Smooth muscle cell (in vitro differentiated cells): ENCODE measurements around the gene SEC14L1. TPM values are rescaled to one million over a fixed set of nuclear protein-coding genes. Genes with fewer than 3 reads are reported as not detected.

Source experiments
- DNase-seq: peaks from one replicate; lab custom pipeline; 2025; ENCODE audit not compliant: unreplicated experiment; lab: John Stamatoyannopoulos, UW
- H2AFZ ChIP-seq: fragments of 200-600 bp; sonication (generic); 2 replicates; pipeline ENCODE4 v1.6.0; 2016; ENCODE audit warnings: antibody characterized with exemption, low read depth, mild to moderate bottlenecking
- H3F3A ChIP-seq: fragments of 200-600 bp; sonication (generic); 2 replicates; pipeline ENCODE4 v1.6.0; 2017; ENCODE audit warnings: antibody characterized with exemption, low read depth
- H3K27ac ChIP-seq: fragments of 200-600 bp; sonication (generic); 2 replicates; pipeline ENCODE4 v1.5.1; 2016; ENCODE audit warnings: low read depth, mild to moderate bottlenecking
- H3K27me3 ChIP-seq: fragments of 200-600 bp; sonication (generic); 2 replicates; pipeline ENCODE4 v1.6.1; 2016; ENCODE audit warnings: low read depth, mild to moderate bottlenecking
- H3K36me3 ChIP-seq: fragments of 200-600 bp; sonication (generic); 2 replicates; pipeline ENCODE4 v1.5.1; 2016; ENCODE audit warnings: low read depth
- H3K4me1 ChIP-seq: fragments of 200-600 bp; sonication (generic); 2 replicates; pipeline ENCODE4 v1.5.1; 2016; ENCODE audit warnings: low read depth
- H3K4me2 ChIP-seq: fragments of 200-600 bp; sonication (generic); 2 replicates; pipeline ENCODE4 v1.6.0; 2016; ENCODE audit warnings: mild to moderate bottlenecking
- H3K4me3 ChIP-seq: fragments of 200-600 bp; sonication (generic); 2 replicates; pipeline ENCODE4 v1.5.1; 2016; ENCODE audit warnings: mild to moderate bottlenecking
- H3K79me2 ChIP-seq: fragments of 200-600 bp; sonication (generic); 2 replicates; pipeline ENCODE4 v1.6.0; 2016; ENCODE audit warnings: low read depth, mild to moderate bottlenecking
- H3K9ac ChIP-seq: fragments of 200-600 bp; sonication (generic); 2 replicates; pipeline ENCODE4 v1.6.0; 2016; ENCODE audit warnings: low read depth
- H3K9me3 ChIP-seq: fragments of 200-600 bp; sonication (generic); replicated peaks from 2 replicates; pipeline ENCODE4 v1.5.1; 2016; ENCODE audit warnings: low read depth
- H4K20me1 ChIP-seq: fragments of 200-600 bp; sonication (generic); 2 replicates; pipeline ENCODE4 v1.6.0; 2016; ENCODE audit warnings: low read depth
- WGBS: methylation state at CpG from one replicate; pipeline ENCODE4 v1.1.7; 2016; ENCODE audit warnings: low lambda C conversion rate; 5-methylcytosine and 5-hydroxymethylcytosine counted together
- polyA plus RNA-seq: library from polyadenylated mRNA; unstranded; fragments of >200 nt; fragmentation: Nextera tagmentation; extraction: Ambion mirVana; gene quantifications from 2 replicates; pipeline ENCODE4 v1.2.1, GENCODE V29; 2016
- total RNA-seq: library from RNA; depleted of rRNA; stranded (reverse); fragments of >200 nt; gene quantifications from 2 replicates; pipeline ENCODE4 v1.2.3, GENCODE V29; 2014
- TF ChIP-seq, protein P1 (sequence below): fragments of 200-600 bp; sonication (generic); IDR thresholded peaks from 2 replicates; pipeline ENCODE4 v1.5.1; 2017; ENCODE audit warnings: borderline replicate concordance, mild to moderate bottlenecking, antibody characterized with exemption; ENCODE audit not compliant: insufficient read depth, poor library complexity, severe bottlenecking

SEC14L1 gene
- total and polyA plus RNA-seq, 2 experiments from 2014 or later: 25.1 to 25.8 TPM

DNA sequence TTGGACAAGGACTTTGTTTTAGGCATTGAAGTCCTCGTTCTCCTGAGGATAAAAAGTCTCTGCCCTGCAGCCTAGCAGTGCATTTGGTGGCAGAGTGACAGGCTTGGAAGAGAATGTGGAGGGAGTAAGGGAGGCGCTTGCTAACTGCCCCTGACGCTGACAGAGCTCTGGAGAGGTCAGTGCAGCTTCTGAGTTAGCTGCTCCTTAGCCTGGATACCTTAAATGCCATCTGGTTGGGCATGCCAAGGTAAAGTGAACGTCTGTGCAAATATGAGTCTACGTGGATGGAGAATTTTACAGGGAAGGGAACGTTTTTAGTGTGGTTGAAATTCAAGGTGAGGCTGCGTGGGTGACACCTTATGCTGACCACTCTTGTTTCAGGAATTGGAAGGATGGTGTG, 44.4 kb downstream of the SEC14L1 start:
- no peaks in the 10 kb centered on the region for H3K27me3 ChIP-seq
- H3K36me3 ChIP-seq: no peaks in the 10 kb centered on the region
- H2AFZ ChIP-seq: no peak overlapping the region
- H4K20me1 ChIP-seq: peaks cover 91% of the 10 kb centered on the region
- no peak overlapping the region for H3K4me3 ChIP-seq
- H3K27ac ChIP-seq: no peak overlapping the region
- H3F3A ChIP-seq: no peaks in the 10 kb centered on the region
- no peak for DNase-seq
- peaks cover 90% of the 10 kb centered on the region for H3K79me2 ChIP-seq
- no peak overlapping the region for H3K9ac ChIP-seq
- 82% methylated on average over 7 of the region's 7 CpGs for WGBS
- H3K4me2 ChIP-seq: no peak overlapping the region
- TF ChIP-seq, protein P1, sequence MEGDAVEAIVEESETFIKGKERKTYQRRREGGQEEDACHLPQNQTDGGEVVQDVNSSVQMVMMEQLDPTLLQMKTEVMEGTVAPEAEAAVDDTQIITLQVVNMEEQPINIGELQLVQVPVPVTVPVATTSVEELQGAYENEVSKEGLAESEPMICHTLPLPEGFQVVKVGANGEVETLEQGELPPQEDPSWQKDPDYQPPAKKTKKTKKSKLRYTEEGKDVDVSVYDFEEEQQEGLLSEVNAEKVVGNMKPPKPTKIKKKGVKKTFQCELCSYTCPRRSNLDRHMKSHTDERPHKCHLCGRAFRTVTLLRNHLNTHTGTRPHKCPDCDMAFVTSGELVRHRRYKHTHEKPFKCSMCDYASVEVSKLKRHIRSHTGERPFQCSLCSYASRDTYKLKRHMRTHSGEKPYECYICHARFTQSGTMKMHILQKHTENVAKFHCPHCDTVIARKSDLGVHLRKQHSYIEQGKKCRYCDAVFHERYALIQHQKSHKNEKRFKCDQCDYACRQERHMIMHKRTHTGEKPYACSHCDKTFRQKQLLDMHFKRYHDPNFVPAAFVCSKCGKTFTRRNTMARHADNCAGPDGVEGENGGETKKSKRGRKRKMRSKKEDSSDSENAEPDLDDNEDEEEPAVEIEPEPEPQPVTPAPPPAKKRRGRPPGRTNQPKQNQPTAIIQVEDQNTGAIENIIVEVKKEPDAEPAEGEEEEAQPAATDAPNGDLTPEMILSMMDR: no peak
- peaks cover 23% of the 10 kb centered on the region for H3K4me1 ChIP-seq
- no peaks in the 10 kb centered on the region for H3K9me3 ChIP-seq

DNA sequence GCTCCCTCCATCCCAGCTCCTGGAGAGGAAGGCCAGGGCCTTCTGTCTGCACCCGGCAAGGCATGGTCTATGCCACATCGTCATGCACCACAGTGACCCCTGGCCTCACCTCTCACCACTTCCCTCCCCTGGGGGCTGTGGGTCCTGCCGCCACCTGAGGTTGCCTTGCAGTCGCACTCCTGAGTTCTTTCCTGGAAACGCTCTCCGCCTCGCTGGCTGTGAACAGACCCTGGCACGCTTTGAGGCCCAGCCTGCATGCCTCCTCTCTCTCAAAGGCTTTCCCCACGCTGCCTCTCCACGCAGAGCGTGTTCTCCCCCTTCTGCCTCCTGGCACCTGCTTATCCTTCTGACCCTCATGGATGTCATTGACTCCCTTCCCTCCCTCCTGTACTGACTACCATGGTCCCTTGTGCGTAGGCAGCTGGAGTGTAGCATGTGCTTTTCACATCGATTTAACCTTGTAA, 45.4 kb downstream of the SEC14L1 start:
- no peak overlapping the region for H3K9ac ChIP-seq
- H2AFZ ChIP-seq: no peak overlapping the region
- no peak overlapping the region for H3K4me3 ChIP-seq

DNA sequence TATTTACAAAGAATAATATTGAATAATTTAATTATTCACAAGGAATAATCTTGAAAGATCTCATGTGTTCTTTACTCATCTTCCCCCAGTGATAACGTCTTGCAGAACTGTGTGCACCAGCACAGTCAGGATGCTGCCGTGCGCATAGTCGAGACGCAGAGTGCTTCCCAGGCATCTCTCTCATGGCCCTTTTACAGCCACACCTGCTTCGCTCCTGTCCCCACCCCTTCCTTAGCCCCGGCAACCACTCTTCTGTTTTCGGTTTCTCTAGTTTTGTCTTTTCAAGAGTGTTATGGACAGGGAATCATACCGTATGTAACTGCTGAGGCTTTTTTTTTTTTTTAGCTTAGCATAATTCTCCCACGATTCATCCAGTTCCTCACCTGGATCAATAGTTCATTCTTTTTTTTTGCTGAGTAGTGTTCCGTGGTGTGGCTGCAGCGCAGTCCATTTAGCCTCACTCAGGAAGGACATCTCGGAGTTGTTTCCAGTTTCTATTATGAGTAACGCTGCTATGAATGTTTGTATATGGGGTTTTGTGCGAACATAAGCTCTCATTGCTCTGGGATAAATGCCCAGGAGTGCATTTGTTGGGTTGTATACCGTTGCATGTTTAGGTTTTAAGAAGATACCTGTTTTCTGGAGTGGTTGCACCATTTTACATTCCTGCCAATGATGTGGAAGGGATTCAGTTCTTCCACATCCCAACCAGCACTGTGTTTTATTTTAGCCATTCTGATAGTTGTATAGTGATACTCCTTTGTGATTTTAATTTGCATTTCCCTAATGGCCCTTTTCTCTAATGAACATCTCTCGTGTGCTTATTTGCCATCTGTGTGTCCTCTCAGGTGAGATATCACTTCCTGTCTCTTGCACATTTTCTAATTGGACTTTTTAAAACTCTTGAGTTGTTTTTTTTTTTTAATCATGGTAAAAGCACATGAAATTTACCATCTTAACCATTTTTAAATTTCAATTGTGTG, 47.6 kb downstream of the SEC14L1 start:
- no peak overlapping the region for H3K27ac ChIP-seq
- TF ChIP-seq, protein P1: no peak
- DNase-seq: no peak
- H3F3A ChIP-seq: no peaks in the 10 kb centered on the region
- H3K27me3 ChIP-seq: no peaks in the 10 kb centered on the region
- WGBS: 96% methylated on average over 17 of the region's 17 CpGs
- no peak overlapping the region for H3K4me3 ChIP-seq
- no peak overlapping the region for H3K9ac ChIP-seq
- H2AFZ ChIP-seq: no peak overlapping the region
- peaks cover 11% of the 10 kb centered on the region for H3K4me1 ChIP-seq
- no peak overlapping the region for H3K4me2 ChIP-seq
- H4K20me1 ChIP-seq: peaks cover 70% of the 10 kb centered on the region
- H3K36me3 ChIP-seq: no peaks in the 10 kb centered on the region
- no peaks in the 10 kb centered on the region for H3K9me3 ChIP-seq
- H3K79me2 ChIP-seq: peaks cover 59% of the 10 kb centered on the region

More for the DNA sequence above, 45.4 kb downstream of the SEC14L1 start:
- Histone ChIP-seq H4K20me1 (peaks cover 87% of the 10 kb centered on the region), H3K27me3 (no peaks in the 10 kb centered on the region), H3F3A (no peaks in the 10 kb centered on the region), H3K9me3 (no peaks in the 10 kb centered on the region), H3K79me2 (peaks cover 81% of the 10 kb centered on the region), H3K36me3 (no peaks in the 10 kb centered on the region), H3K4me1 (peaks cover 23% of the 10 kb centered on the region), H3K27ac (no peak overlapping the region), H3K4me2 (no peak overlapping the region)
- WGBS: 94% methylated on average over 13 of the region's 13 CpGs
- DNase-seq: no peak
- TF ChIP-seq, protein P1: no peak
